ENCODE measurements around the gene ALKAL2.

ALKAL2 gene

DNA sequence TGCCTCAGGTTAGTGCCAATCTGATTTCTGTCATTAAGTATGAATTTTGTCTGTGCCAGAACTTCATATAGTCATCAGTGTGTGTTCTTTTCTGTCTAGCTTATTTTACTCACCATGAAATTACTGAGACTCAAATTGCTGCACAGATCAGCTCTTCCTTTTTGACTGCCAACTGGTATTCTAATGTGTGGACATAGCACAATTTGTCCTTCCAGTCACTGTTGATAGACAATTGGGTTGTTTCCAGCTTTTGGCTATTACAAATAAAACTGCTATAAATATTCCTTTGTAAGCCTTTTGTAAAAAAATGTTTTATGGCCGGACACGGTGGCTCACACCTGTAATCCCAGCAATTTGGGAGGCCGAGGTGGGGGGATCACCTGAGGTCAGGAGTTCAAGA lies 31.8 kb downstream of the ALKAL2 start:
- DNase-seq (ENCODE audit: low read depth, low spot score) = no peak
- H3K4me3 ChIP-seq (ENCODE audit: low read depth, low read length) = no peak overlapping the region
- ChIA-PET CTCF (no interaction called here), POLR2A (no interaction called here)
- TF ChIP-seq, protein P1, sequence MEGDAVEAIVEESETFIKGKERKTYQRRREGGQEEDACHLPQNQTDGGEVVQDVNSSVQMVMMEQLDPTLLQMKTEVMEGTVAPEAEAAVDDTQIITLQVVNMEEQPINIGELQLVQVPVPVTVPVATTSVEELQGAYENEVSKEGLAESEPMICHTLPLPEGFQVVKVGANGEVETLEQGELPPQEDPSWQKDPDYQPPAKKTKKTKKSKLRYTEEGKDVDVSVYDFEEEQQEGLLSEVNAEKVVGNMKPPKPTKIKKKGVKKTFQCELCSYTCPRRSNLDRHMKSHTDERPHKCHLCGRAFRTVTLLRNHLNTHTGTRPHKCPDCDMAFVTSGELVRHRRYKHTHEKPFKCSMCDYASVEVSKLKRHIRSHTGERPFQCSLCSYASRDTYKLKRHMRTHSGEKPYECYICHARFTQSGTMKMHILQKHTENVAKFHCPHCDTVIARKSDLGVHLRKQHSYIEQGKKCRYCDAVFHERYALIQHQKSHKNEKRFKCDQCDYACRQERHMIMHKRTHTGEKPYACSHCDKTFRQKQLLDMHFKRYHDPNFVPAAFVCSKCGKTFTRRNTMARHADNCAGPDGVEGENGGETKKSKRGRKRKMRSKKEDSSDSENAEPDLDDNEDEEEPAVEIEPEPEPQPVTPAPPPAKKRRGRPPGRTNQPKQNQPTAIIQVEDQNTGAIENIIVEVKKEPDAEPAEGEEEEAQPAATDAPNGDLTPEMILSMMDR (IDR thresholded peaks at IDR 0.05; ENCODE audit: insufficient read depth, low read length, missing control alignments) = no peak

DNA sequence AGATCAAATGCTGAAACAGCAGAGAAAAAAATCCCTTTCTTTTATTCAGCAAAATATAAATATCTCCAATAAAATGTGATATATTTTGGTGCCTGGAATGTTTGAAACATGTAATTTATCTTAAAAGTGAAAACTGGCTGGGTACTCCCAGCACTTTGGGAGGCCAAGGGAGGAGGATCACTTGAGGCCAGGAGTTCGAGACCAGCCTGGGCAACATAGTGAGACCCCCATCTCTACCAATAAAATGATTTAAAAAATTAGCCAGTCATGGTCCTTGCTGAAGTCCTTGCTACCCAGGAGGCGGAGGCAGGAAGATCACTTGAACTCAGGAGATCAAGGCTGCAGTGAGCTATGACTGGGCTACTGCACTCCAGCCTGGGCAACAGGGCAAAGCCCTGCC lies 32.7 kb downstream of the ALKAL2 start:
- no peak for DNase-seq (ENCODE audit: low read depth, low spot score)
- TF ChIP-seq, protein P1 (IDR thresholded peaks at IDR 0.05; ENCODE audit: insufficient read depth, low read length, missing control alignments) = no peak
- no peak overlapping the region for H3K4me3 ChIP-seq (ENCODE audit: low read depth, low read length)
- CTCF ChIA-PET = interaction anchor here (1.0 to 1.2 kb wide), 3 partner anchors 9 to 10 kb away, joined by 3 to 5 read pairs (median 4); partner anchors contain the start of gene SH3YL1
- POLR2A ChIA-PET = no interaction called here

DNA sequence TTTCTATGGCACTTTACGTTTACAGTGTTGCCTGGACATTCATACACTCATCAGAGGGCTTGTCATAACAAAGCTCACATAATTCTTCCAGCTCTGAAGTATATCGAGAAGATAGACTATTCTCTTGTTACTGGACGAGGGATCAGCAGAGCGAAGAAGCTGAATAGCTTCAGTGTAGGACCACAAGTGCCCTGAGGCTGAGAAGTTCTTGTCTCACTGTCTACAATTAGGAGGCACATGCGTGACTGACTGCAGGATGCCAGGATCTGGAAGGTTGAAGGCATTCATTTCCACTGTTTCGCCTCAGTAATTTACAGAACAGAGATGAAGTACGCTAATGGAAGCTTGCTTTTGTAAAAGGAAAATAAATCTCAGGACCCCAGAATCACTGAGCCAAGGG lies 33.6 kb downstream of the ALKAL2 start:
- CTCF ChIA-PET = interaction anchor here (1.0 to 1.2 kb wide), 2 partner anchors 9 to 10 kb away, joined by 3 to 5 read pairs; partner anchors contain the start of gene SH3YL1
- POLR2A ChIA-PET = no interaction called here

DNA sequence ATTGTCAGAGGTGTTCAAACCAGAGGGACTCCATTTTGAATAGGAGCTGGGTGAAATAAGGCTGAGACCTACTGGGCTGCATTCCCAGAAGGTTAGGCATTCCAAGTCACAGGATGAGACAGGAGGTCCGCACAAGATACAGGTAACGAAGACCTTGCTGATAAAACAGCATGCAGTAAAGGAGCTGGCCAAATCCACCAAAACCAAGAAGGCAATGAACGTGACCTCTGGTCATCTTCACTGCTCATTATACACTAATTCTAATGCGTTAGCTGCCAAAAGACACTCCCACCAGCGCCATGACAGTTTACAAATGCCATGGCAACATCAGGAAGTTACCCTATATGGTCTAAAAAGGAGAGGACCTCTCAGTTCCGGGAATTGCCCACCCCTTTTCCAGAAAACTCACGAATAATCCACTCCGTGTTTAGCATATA lies 34.7 kb downstream of the ALKAL2 start:
- TF ChIP-seq, protein P1 (IDR thresholded peaks at IDR 0.05; ENCODE audit: insufficient read depth, low read length, missing control alignments) = no peak

More for the DNA sequence above, 33.6 kb downstream of the ALKAL2 start:
- no peak for DNase-seq (ENCODE audit: low read depth, low spot score)
- no peak overlapping the region for H3K4me3 ChIP-seq (ENCODE audit: low read depth, low read length)
- TF ChIP-seq, protein P1 (IDR thresholded peaks at IDR 0.05; ENCODE audit: insufficient read depth, low read length, missing control alignments) = no peak

DNA sequence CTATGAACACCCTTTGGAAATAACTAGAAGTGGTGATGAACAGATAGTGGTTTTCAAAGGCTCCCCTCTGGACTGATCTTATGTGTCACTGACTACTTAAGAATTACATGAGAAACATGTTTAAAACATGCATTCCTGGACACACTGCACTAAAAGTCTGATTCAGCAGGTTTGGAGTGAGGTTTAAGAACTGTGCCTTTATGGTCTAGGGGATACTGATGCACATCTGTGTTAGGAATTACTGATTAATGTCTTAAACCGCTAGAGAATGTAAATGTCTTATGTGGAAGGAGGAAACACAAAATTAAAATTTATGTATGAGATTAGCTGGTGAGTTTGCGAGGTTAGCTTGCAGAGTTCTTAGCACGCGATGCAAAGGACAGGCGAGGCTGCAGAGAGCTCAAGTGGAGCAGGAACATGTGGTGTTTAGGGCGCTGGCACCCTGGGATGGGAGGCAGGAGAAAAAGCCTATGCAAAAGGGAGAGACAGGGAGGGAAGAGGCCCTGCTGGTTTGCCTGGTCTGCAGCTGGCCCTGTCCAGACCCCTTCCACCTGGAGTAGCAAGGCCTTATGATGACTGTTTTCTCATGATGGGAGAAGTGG lies 35.8 kb downstream of the ALKAL2 start:
- TF ChIP-seq, protein P1 (IDR thresholded peaks at IDR 0.05; ENCODE audit: insufficient read depth, low read length, missing control alignments) = no peak
- DNase-seq (ENCODE audit: low read depth, low spot score) = no peak
- POLR2A ChIA-PET = interaction anchor here (0.7 kb wide), 1 partner anchor 13 kb away, joined by 3 read pairs; no protein-coding TSS in a partner anchor
- CTCF ChIA-PET = interaction anchor here (0.9 to 7.1 kb wide), 4 partner anchors 9 to 38 kb away, joined by 3 to 99 read pairs (median 4); partner anchors contain the start of gene ALKAL2
- H3K4me3 ChIP-seq (ENCODE audit: low read depth, low read length) = no peak overlapping the region

More for the DNA sequence above, 34.7 kb downstream of the ALKAL2 start:
- DNase-seq (ENCODE audit: low read depth, low spot score) = no peak
- ChIA-PET POLR2A (no interaction called here), CTCF (no interaction called here)
- no peak overlapping the region for H3K4me3 ChIP-seq (ENCODE audit: low read depth, low read length)

DNA sequence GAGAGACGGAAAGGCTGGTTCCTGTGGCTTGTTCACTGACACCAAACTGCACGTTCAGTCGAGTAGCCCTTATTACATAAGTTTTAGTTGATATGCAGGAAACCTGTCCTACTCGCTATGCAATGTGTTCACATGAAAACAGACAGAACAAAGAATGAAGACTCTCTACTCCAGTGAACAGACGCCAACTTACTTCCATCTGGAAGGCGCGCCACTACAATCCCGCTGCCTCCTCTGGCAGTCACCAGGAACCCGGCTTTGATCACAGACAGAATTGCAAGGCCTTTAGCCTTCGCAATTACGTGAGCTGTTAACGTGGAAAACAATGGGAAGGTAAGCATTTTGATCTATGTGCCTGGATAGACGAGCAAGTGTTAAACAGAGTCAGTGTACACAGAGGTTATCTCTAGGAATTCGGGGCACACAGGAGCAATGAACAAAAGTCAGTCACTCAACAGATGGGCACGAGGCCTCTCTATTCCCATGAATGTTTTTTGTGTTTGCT lies 38.3 kb downstream of the ALKAL2 start:
- ChIA-PET CTCF (interaction anchor here (0.8 to 7.1 kb wide), 5 partner anchors 21 to 1296 kb away, joined by 3 to 99 read pairs (median 3); partner anchors contain the start of gene ALKAL2), POLR2A (no interaction called here)
- no peak for DNase-seq (ENCODE audit: low read depth, low spot score)
- TF ChIP-seq, protein P1 (IDR thresholded peaks at IDR 0.05; ENCODE audit: insufficient read depth, low read length, missing control alignments) = no peak
- H3K4me3 ChIP-seq (ENCODE audit: low read depth, low read length) = no peak overlapping the region
